Astrocyte of the spinal cord (primary cell): ENCODE measurements around the gene JMJD7.

ENCODE experiments used
- DNase-seq: peaks from one replicate; pipeline ENCODE4 v3.0.0; 2011; ENCODE audit warnings: low read depth, low spot score
- H3K4me3 ChIP-seq: 2 replicates; pipeline ENCODE4 v1.5.1; 2011; ENCODE audit warnings: low read depth, mild to moderate bottlenecking, low read length, moderate library complexity
- in situ Hi-C: cut with HindIII; loops from 2 replicates; pipeline ENCODE4 v1.10.0; 2017; ENCODE audit warnings: low sequenced_read_pairs
- TF ChIP-seq, protein P1 (sequence below): IDR thresholded peaks from 2 replicates; pipeline ENCODE4 v1.5.1; 2012; ENCODE audit warnings: low read depth, mild to moderate bottlenecking, low read length, inconsistent platforms

The JMJD7 gene

DNA sequence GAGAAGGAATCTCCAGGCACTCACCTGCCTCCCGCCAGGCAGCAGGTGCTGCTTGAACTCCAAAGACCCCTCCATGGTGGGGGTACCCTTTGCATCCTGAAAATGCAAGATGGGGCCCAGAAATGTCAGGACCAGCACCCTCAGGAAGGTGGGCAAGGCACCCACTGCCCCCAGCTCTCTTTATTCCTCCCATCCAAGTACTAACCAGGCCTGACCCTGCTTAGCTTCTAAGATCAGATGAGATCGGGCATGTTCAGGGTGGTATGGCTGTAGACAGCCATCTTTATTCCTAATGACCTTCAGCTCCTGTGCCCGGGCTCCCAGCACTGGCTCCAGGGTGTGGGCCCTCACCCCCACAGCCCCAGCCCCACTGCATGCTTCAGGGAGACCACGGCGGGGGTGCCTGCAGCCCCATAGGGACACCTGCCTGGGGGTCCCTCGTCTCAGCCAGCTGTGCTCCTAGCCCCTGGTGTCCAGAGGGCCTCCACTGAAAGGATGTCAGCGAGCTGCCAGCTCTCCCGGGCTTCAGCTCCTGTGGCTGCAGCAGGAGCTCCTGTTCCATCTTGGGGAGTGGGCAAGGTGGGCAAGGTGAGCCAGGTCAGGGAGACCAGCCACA, 24.0 kb downstream of the JMJD7 start:
- DNase-seq: no peak
- TF ChIP-seq, protein P1, sequence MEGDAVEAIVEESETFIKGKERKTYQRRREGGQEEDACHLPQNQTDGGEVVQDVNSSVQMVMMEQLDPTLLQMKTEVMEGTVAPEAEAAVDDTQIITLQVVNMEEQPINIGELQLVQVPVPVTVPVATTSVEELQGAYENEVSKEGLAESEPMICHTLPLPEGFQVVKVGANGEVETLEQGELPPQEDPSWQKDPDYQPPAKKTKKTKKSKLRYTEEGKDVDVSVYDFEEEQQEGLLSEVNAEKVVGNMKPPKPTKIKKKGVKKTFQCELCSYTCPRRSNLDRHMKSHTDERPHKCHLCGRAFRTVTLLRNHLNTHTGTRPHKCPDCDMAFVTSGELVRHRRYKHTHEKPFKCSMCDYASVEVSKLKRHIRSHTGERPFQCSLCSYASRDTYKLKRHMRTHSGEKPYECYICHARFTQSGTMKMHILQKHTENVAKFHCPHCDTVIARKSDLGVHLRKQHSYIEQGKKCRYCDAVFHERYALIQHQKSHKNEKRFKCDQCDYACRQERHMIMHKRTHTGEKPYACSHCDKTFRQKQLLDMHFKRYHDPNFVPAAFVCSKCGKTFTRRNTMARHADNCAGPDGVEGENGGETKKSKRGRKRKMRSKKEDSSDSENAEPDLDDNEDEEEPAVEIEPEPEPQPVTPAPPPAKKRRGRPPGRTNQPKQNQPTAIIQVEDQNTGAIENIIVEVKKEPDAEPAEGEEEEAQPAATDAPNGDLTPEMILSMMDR: no peak
- in situ Hi-C loops: no loop called here
- H3K4me3 ChIP-seq: no peak overlapping the region

DNA sequence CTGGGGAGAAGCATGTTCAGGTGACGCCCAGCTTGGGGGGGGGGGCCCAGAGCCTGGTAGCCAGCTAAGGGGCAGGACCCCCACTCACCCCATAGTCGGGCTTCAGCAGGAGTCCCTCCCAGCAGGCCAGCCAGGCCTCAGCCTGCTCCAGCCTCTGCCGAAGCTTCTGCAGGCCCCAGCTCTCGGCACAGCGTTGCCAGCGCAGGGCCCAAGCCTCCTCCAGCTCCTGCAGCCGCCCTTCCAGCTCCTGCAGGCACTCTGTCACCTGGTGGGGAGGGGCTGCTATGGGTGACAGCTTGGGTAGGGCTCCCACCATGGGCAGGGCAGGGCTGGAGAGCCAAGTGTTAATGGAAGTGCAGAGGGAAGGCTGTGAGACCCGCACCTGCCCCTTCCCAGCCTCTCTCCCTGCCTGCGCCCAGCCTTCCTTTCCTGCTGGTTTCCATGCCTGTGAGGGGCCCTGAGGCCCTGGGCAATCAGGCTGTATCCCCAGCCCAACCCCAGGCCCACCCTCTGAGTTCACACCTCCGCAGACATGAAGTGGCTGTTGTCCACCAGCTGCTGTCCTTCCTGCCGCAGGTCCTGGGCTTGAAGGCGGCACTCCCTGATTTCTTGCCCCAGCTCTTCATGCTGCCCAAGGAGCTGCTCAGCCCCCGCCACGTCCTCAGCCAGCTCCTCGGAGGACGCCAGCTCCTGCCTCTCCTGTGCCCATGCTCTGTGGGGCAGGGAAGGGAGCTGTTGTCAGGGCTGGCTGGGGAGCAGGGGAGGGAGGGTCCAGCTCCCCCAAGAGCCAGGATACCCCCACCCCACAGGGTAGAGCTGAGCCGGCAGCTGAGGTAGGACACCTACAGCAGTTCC, 25.1 kb downstream of the JMJD7 start:
- DNase-seq: no peak
- in situ Hi-C loops: no loop called here
- TF ChIP-seq, protein P1: no peak
- H3K4me3 ChIP-seq: no peak overlapping the region

DNA sequence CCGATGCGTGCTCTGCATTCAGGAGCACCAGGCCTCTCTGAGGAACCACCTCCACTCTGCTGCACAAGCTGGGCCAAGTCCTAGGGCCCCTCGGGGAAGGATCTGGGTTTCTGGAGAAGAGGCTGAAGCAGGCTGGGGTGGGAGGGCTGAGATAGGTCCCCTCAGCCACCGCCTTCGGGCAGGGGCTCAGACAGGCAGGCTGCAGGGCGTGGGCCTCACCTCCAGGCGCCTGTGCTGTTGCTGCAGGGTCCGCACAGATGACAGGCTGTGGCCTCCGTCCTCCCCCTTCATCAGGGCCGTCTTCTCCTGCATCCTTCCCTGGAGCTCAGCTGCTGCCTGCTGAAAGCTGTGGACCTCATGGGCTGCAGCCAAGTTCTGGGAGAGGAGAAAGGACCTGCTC, 25.9 kb downstream of the JMJD7 start:
- DNase-seq: no peak
- TF ChIP-seq, protein P1: no peak
- H3K4me3 ChIP-seq: no peak overlapping the region
- in situ Hi-C loops: no loop called here

DNA sequence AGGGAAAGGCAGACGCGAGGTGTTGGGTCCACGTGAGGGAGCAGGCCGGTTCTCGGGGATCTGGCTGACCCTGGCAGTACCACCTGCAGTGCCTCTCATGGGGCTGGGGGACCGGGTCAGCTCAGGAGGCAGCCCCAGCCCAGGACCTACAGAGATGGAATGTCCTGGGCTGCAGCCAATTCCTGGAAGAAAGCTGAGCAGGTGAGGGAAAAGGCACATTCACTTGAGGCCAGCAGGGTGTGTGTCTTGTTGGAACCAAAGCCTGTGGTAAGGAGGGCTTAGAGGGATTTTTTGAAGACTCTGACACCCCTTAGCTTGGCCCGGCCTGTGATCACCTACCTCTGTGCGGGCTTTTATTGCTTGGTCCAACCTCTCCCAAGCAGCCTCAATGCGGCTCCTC, 26.6 kb downstream of the JMJD7 start:
- in situ Hi-C loops: no loop called here
- TF ChIP-seq, protein P1: no peak
- no peak overlapping the region for H3K4me3 ChIP-seq
- DNase-seq: no peak

DNA sequence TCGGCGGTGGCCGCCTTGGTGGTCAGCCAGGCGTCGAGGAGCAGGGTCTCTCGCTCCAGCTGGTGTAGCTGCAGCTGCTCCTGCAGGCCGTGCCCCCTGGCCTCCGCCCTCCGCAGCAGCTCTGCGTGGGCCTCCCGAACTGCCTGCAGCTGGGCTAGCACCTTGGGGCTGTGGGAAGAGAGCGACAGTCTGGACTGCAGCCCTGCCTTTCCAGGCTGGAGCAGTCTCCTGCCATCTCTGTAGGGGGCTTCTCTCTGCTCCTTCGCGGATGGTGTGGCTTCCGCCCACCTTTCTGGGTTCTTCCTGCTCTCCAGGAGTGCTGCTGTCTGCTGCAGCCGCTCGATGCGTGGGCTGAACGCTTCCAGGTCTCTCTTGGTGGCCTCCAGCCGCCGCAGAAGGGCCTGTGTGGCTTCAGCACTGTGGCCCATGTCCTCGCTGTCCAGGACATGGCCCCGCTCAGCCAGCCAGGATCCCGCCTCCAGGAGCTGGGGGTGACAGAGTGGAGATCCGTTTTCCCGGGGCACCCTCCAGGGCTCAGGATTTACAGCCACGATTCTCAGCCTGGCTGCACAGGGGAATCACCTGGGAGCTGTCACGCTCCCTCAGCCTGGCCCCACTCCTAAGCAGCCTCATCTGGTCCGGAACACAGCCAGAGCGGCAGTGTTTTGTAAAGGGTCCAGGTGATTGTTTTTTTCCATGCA, 27.5 kb downstream of the JMJD7 start:
- in situ Hi-C loops: no loop called here
- TF ChIP-seq, protein P1: no peak
- no peak for DNase-seq
- H3K4me3 ChIP-seq: no peak overlapping the region

DNA sequence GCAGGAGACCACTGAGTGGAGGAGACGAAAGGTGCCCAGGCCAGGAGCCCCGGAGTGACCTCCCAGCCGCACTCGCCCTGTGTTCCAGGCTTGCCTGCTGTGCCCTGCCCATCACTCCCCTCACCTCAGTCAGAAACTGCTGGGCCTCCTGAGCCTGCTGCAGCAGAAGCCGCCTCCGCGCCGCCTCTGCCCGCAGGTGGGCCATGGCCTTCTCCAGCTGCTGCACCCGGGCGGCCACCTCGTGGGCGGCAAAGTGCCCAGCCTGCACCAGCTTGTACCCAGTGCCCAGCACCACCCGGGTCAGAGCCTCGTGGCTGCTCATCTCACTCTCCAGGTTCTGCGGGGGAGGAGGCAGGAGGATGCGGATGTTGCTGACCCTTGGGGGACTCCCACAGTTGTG, 28.4 kb downstream of the JMJD7 start:
- no peak for DNase-seq
- H3K4me3 ChIP-seq: no peak overlapping the region
- TF ChIP-seq, protein P1: no peak
- in situ Hi-C loops: no loop called here
